HG03520 (cell line): ENCODE data around the gene PPP3R2.

Experiments used
- ATAC-seq: cut with Tn5 transposase; IDR thresholded peaks from one replicate; pipeline ENCODE4 v1.9.1; 2021; ENCODE audit warnings: mild to moderate bottlenecking, moderate library complexity; ENCODE audit not compliant: unreplicated experiment

The PPP3R2 gene, protein sequence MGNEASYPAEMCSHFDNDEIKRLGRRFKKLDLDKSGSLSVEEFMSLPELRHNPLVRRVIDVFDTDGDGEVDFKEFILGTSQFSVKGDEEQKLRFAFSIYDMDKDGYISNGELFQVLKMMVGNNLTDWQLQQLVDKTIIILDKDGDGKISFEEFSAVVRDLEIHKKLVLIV

DNA sequence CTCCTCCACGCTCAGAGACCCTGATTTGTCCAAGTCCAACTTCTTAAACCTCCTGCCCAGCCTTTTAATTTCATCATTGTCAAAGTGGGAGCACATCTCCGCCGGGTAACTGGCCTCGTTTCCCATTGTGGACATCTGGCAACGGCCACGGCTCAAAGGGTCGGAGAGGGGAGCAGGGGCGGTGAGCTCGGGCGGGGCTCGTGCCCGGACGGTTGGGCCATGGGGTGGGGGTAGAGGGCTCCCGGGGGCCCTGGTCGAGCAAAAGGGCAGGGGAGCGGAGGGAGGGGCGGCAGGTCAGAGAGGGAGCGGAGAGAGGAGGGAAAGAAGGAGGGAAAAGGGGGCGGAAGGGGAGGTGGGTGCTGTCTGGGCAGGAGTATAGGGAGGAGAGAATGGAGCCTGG, at the start of gene PPP3R2:
PPP3R2 (minus strand) TSS at position 174 of the 400 bp plus-strand sequence; CDS start at position 126, 48 bp downstream.
- ATAC-seq: no peak

- ATAC-seq: no peak
These were observed 45.3 kb upstream of the PPP3R2 start for GRCh38 chr9:101639785-101640665.

- ATAC-seq: no peak
These were observed 44.5 kb upstream of the PPP3R2 start for GRCh38 chr9:101639311-101639710.

- no peak for ATAC-seq
These were observed 41.5 kb upstream of the PPP3R2 start for GRCh38 chr9:101636247-101636646.

DNA sequence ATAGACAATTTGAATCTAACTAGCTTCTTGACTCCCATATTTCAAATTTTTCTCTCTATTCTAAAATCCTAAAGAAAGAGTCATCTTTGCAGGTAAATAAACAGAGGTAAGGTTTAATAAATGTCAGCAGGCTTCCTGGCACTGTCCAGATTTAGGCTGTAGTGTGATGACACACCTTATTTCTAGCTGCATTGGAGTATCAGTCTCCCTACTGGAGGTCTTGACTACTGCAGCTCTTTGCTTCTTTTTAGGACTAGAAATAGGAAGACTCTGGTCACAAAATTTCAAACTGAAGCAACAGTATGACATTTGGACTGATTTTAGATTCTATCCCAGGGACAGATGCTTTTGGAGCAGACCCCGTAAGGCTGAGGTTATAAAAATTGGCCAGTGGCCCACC, 40.7 kb upstream of the PPP3R2 start:
- no peak for ATAC-seq

- ATAC-seq: no peak
These were observed 40.1 kb upstream of the PPP3R2 start for GRCh38 chr9:101634741-101635409.

DNA sequence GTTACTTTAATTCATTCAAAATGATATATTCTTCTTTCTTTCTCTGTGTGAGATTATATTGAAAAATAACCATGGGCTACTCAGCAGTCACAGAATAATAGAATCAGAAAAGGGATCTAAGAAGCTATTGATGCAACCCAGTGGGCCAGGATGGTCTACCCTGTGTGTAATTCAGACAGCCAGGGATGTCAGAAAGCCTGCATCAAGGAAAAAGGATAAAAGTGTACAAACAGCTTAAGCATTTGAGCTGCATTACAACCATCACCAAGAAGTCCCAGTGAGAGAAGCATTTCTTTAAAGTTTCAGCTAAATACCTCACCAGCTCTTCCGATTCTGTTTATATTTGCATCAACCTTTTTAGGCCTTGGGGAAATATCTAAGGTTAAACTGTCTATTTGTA, 37.8 kb upstream of the PPP3R2 start:
- ATAC-seq: no peak

DNA sequence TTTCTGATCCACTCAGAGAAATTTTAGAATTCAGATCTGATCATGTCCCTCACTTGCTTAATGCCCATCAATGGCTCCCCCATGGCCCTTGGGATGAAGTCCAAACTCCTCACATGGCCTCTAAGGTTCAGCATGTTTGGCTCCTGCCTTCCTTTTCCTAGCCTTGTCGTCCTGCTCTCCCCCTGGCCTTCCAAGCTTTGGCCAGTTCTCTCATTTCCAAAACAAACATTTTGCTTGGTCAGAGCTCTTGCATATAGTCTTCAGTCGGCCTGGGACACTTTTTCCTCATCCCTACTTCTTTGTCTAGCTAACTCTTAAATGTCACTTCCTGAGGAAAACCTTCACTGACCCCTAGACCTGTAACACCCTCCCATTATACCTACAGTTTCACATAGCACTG, 37.1 kb upstream of the PPP3R2 start:
- no peak for ATAC-seq

DNA sequence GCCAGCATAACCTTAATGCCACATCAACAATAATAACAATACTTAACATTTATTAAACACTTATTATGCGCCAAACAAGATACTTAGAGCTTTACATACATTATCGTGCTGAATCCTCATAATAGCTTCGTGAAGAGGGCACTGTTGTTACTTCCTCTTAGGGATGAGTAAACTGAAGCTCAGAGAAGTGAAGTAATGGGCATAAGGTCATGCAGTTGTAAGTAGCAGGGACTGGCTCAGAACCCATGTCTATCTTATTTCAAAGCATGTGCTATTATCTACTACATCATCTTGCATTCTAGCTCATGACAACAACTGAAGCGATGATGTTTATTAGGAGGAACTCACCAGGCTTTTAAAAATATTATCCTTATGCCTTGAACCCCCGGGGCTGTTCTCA, 34.9 kb upstream of the PPP3R2 start:
- no peak for ATAC-seq

- ATAC-seq: no peak
These were observed 33.4 kb upstream of the PPP3R2 start for GRCh38 chr9:101628173-101628572.

DNA sequence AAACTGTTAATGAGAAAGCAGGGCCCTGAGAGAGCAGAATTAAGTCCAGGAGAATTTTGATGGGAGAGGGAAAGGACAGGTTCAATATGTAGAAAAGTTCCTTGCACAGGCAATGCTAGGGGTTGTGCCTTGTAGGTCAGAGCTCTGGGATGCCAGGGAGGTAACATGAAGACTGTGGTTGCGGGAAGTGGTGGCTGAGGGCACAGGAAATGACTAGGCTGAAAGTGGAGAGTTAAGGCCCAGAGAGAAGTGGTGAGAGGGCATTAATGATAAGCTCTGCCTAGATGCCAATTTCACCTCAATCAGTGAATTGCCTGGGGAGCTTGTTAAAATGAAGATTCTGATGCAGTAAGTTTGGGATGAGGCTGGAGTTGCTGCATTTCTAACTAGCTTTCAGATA, 31.5 kb upstream of the PPP3R2 start:
- no peak for ATAC-seq

GRCh38 chr9:101625876-101626275, 31.1 kb upstream of the PPP3R2 start:
- no peak for ATAC-seq

- no peak for ATAC-seq
These were observed 25.7 kb upstream of the PPP3R2 start for GRCh38 chr9:101620452-101620851.

- ATAC-seq: peak; percentile 60
These were observed 23.9 kb upstream of the PPP3R2 start for GRCh38 chr9:101618698-101619097.

DNA sequence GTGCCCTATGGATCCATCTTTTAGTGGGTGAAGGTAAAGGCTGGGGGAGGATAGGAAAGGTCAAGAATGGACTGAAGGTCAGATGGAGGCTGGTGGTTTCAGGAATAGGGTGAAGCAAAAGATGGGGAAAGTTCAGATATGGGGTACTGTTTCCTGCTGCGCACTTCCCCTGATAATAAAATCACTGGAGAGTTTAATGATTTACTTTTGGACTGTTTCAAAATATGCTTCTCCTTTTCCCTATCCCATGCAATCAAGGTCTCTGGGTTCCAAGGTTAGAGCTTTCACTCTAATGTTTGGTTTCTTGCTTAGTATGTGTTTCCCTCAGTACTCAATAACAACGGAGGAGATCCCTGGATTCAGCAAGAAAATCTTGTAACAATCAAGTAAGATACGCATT, 10.8 kb upstream of the PPP3R2 start:
- no peak for ATAC-seq

- no peak for ATAC-seq
These were observed 9.5 kb upstream of the PPP3R2 start for GRCh38 chr9:101604296-101604695.

DNA sequence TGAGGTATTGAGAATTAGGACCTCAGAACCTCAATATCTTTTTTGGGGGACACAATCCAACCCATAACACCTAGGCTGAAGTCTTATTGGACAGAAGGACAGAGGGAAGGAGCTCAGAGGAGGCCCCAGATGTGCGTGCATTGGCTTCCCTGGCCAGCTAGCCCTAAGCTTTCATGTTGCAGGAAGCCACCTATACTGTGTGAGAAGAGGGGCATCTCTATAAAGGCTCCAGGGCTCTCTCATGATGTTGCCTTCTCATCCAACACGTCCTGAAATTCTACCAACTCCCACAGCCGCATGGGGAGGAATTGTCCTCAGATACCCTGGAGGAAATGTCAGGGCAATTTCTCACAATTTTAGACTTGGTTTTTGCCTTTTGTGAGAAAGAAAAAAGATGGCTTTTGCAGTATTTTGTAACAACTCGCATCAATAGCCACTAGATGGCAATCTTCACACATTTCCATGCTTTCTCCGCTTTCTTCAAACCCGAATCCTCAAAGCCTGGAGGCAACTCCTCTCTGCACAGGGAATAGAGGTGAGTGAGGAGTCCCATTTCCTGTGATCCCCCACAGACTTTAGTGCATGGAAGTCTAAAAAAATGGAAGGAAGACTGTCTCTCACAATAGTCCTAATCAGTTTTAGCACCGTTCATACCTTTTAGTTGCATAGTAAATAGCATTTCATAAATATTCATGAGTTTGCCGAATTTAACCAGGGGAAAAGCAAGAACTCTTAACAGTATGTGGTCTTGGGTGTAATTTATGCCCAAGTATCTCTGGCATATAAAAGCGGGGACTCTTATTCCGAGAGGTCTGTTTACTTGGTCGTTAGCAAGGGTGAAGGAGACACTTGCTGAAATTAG, 7.4 kb upstream of the PPP3R2 start:
- ATAC-seq: no peak

GRCh38 chr9:101593345-101593744, 1.4 kb downstream of the PPP3R2 start:
- no peak for ATAC-seq

DNA sequence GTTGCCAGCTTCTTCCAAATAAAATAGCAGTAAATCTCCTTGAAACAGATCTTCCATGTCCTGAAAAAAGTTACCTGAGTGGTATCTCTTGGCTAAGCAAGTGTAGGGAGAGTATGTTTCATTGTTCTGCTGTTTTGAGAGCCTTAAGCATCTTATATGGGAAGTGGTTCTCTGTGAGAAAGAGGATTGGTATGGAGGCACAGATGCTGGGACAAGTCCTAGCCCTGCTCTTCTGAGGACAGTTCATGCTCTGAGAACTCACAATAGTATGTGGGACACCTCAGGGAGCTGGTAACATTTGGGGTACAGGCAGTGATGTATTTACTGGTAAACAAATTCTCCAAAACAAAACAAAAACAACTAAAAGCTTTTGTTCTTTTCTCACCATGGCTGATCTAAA, 2.0 kb downstream of the PPP3R2 start:
- ATAC-seq: no peak

GRCh38 chr9:101591787-101592446, 2.9 kb downstream of the PPP3R2 start:
- ATAC-seq: no peak
